SK-N-SH (cell line): ENCODE data around the gene NT5DC2. TPM values are rescaled to one million over a fixed set of nuclear protein-coding genes. Genes with fewer than 3 reads are reported as not detected.

Experiments
- CTCF ChIA-PET: fragments of 300-600, 350-600 bp; formaldehyde crosslinking; extraction: SDS; loops from one replicate; lab custom pipeline; 2021; lab: Yijun Ruan, JAX
- POLR2A ChIA-PET: fragments of 350-600 bp; sonication (Branson Sonifier 250); formaldehyde crosslinking; extraction: SDS; loops from one replicate; lab custom pipeline; 2020; ENCODE audit warnings: antibody characterized with exemption, inconsistent platforms; lab: Yijun Ruan, JAX
- DNase-seq: peaks from one replicate; pipeline ENCODE4 v3.0.0; 2012
- H2AFZ ChIP-seq: fragments of 200-600 bp; sonication (generic); 2 replicates; pipeline ENCODE4 v1.8.1; 2016; ENCODE audit warnings: antibody characterized with exemption, mild to moderate bottlenecking, low read depth
- H3F3A ChIP-seq: fragments of 200-600 bp; sonication (generic); replicated peaks from 2 replicates; pipeline ENCODE3; 2016; ENCODE audit warnings: antibody characterized with exemption, mild to moderate bottlenecking; ENCODE audit not compliant: insufficient read depth
- H3K27ac ChIP-seq, 2 experiments: fragments of 200-500 bp in 1 of 2; fragments of 200-600 bp in 1 of 2; sonication (Bioruptor generic) in 1 of 2; sonication (generic), shearing (Covaris generic) in 1 of 2; 2 replicates each; pipeline versions ENCODE4 v1.5.1 to v1.6.1; 2014 to 2016; ENCODE audit warnings: low read depth in 2 of 2, inconsistent platforms in 1 of 2, low read length in 1 of 2, mild to moderate bottlenecking in 1 of 2, mixed read lengths in 1 of 2
- H3K27me3 ChIP-seq: fragments of 200-600 bp; sonication (generic), shearing (Covaris generic); 2 replicates; pipeline ENCODE4 v1.6.1; 2016; ENCODE audit warnings: mixed run types; ENCODE audit not compliant: insufficient read depth
- H3K36me3 ChIP-seq, 2 experiments: fragments of 200-500 bp in 1 of 2; fragments of 200-600 bp in 1 of 2; sonication (Bioruptor generic) in 1 of 2; sonication (generic) in 1 of 2; replicated peaks in 1 of 2; 2 replicates each; pipeline versions ENCODE3 to v1.5.1; 2014 to 2016; ENCODE audit warnings: low read length in 1 of 2, mild to moderate bottlenecking in 1 of 2; ENCODE audit not compliant: insufficient read depth in 2 of 2, control insufficient read depth in 1 of 2
- H3K4me1 ChIP-seq, 2 experiments: fragments of 200-500 bp in 1 of 2; fragments of 200-600 bp in 1 of 2; sonication (Bioruptor generic) in 1 of 2; sonication (generic), shearing (Covaris generic) in 1 of 2; 2 replicates each; pipeline versions ENCODE4 v1.5.1 to v1.6.1; 2014 to 2016; ENCODE audit warnings: low read depth in 1 of 2, low read length in 1 of 2, mixed run types in 1 of 2; ENCODE audit not compliant: insufficient read depth in 2 of 2, control insufficient read depth in 1 of 2
- H3K4me2 ChIP-seq: fragments of 200-600 bp; sonication (generic), shearing (Covaris generic); 2 replicates; pipeline ENCODE4 v1.6.1; 2017; ENCODE audit warnings: mixed run types
- H3K4me3 ChIP-seq, 2 experiments: fragments of 200-500 bp in 1 of 2; fragments of 200-600 bp in 1 of 2; sonication (Bioruptor generic) in 1 of 2; sonication (generic), shearing (Covaris generic) in 1 of 2; 2 replicates each; pipeline versions ENCODE4 v1.5.1 to v1.8.1; 2014 to 2016; ENCODE audit warnings: low read depth in 2 of 2, inconsistent platforms in 1 of 2, low read length in 1 of 2, mild to moderate bottlenecking in 1 of 2, mixed read lengths in 1 of 2, moderate library complexity in 1 of 2
- H3K79me2 ChIP-seq: fragments of 200-600 bp; sonication (generic); 2 replicates; pipeline ENCODE4 v1.8.1; 2017; ENCODE audit warnings: mild to moderate bottlenecking; ENCODE audit not compliant: insufficient read depth
- H3K9ac ChIP-seq: fragments of 200-600 bp; sonication (generic); 2 replicates; pipeline ENCODE4 v1.6.1; 2017; ENCODE audit warnings: mixed run types
- H3K9me2 ChIP-seq: fragments of 200-600 bp; sonication (generic); 2 replicates; pipeline ENCODE4 v1.6.1; 2017; ENCODE audit warnings: mixed run types
- H3K9me3 ChIP-seq: fragments of 200-600 bp; sonication (generic); 2 replicates; pipeline ENCODE4 v1.6.1; 2017; ENCODE audit warnings: mixed run types, mild to moderate bottlenecking, moderate library complexity
- H4K20me1 ChIP-seq: fragments of 200-600 bp; sonication (generic); 2 replicates; pipeline ENCODE4 v1.6.1; 2017; ENCODE audit warnings: mild to moderate bottlenecking, mixed run types; ENCODE audit not compliant: insufficient read depth
- CHD2 ChIP-seq: fragments of 150-350 bp; IDR thresholded peaks from 2 replicates; pipeline ENCODE4 v1.6.1; 2018; ENCODE audit warnings: low read length; ENCODE audit not compliant: partially characterized antibody
- ELF1 ChIP-seq: IDR thresholded peaks from 2 replicates; pipeline ENCODE4 v1.4.0; 2012
- EP300 ChIP-seq, 2 experiments: IDR thresholded peaks; 2 replicates each; pipeline versions ENCODE4 v1.4.0 to v1.6.1; 2012; ENCODE audit warnings: borderline replicate concordance in 1 of 2, low read depth in 1 of 2, low read length in 1 of 2
- EZH2phosphoT487 ChIP-seq: fragments of 200-600 bp; sonication (generic); IDR thresholded peaks from 2 replicates; pipeline ENCODE4 v1.6.1; 2017; ENCODE audit warnings: low read depth, mixed run types, mild to moderate bottlenecking, antibody characterized with exemption, moderate library complexity, borderline replicate concordance
- FOXJ3 ChIP-seq: sonication (generic); formaldehyde crosslinking; IDR thresholded peaks from 2 replicates; pipeline ENCODE4 v1.5.1; 2020; ENCODE audit warnings: mild to moderate bottlenecking, missing genetic modification reagents
- FOXM1 ChIP-seq: IDR thresholded peaks from 2 replicates; pipeline ENCODE4 v1.4.0; 2012; ENCODE audit warnings: low read depth, mild to moderate bottlenecking
- GABPA ChIP-seq: IDR thresholded peaks from 2 replicates; pipeline ENCODE4 v1.4.0; 2012; ENCODE audit warnings: low read depth, mild to moderate bottlenecking
- GATA2 ChIP-seq: sonication (generic); formaldehyde crosslinking; IDR thresholded peaks from 2 replicates; pipeline ENCODE4 v1.5.0; 2020; ENCODE audit warnings: mild to moderate bottlenecking, missing genetic modification reagents
- JUND ChIP-seq: IDR thresholded peaks from 2 replicates; pipeline ENCODE4 v1.4.0; 2012
- MEF2A ChIP-seq: IDR thresholded peaks from 2 replicates; pipeline ENCODE4 v1.4.0; 2012; ENCODE audit warnings: low read depth, borderline replicate concordance
- MXI1 ChIP-seq: IDR thresholded peaks from 2 replicates; pipeline ENCODE4 v1.6.1; 2012; ENCODE audit warnings: mild to moderate bottlenecking, low read depth, low read length, improper control_type of control experiment
- POLR2AphosphoS5 ChIP-seq: IDR thresholded peaks from 2 replicates; pipeline ENCODE4 v1.6.1; 2012; ENCODE audit warnings: low read depth, low read length
- RFX5 ChIP-seq: IDR thresholded peaks from 2 replicates; pipeline ENCODE4 v1.6.1; 2012; ENCODE audit warnings: mild to moderate bottlenecking, improper control_type of control experiment, low read length
- RXRA ChIP-seq: IDR thresholded peaks from 2 replicates; pipeline ENCODE4 v1.4.0; 2012; ENCODE audit warnings: low read depth, mild to moderate bottlenecking, borderline replicate concordance
- TAF1 ChIP-seq: IDR thresholded peaks from 2 replicates; pipeline ENCODE4 v1.6.1; 2012; ENCODE audit warnings: low read depth, mild to moderate bottlenecking, low read length, moderate library complexity, borderline replicate concordance
- WGBS: methylation state at CpG from one replicate; pipeline ENCODE4 v1.1.6; 2017; ENCODE audit warnings: low lambda C conversion rate; 5-methylcytosine and 5-hydroxymethylcytosine counted together
- polyA plus RNA-seq, 3 experiments: library from polyadenylated mRNA; depleted of rRNA; stranded (reverse); fragments of >200 nt; gene quantifications; 2 replicates each; pipeline ENCODE4 v1.2.3, GENCODE V29; 2012
- TF ChIP-seq, protein P1 (sequence below): IDR thresholded peaks from 2 replicates; pipeline ENCODE4 v1.4.0; 2012; ENCODE audit warnings: low read depth
- TF ChIP-seq, protein P2 (sequence below): IDR thresholded peaks from 2 replicates; pipeline ENCODE4; 2012
- TF ChIP-seq, protein P3 (sequence below): fragments of 150-350 bp; IDR thresholded peaks from 2 replicates; pipeline ENCODE4 v1.6.1; 2017; ENCODE audit warnings: antibody characterized with exemption, low read length, low read depth, borderline replicate concordance

The NT5DC2 gene
- polyA plus RNA-seq, 1 of the 3 experiments (the other 2 are of a cell fraction), result 113 TPM

DNA sequence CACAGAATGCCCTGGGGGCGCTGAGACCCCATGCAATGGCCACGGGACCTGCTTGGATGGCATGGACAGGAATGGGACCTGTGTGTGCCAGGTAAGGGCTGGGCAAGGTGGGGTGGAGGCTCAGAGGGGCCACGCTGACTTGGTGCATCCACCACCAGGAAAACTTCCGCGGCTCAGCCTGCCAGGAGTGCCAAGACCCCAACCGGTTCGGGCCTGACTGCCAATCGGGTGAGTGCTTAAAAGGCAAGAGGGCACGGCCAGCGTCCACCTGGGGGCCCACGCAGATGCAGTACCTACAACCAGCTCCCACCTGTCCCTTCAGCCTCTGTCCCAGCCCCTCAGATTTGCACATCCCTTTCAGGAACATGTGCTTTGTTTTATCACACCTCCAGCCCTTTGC is 31.7 kb downstream of the NT5DC2 start:
- Histone ChIP-seq H3K4me2 (no peak overlapping the region), H3K79me2 (no peaks in the 10 kb centered on the region), H3K9me2 (no peaks in the 10 kb centered on the region), H3K27me3 (no peaks in the 10 kb centered on the region), H3K9me3 (no peaks in the 10 kb centered on the region), H3K36me3 (no peaks in the 10 kb centered on the region), H3F3A (no peaks in the 10 kb centered on the region), H3K27ac (no peak overlapping the region), H3K4me3 (no peak overlapping the region), H3K9ac (no peak overlapping the region), H4K20me1 (no peaks in the 10 kb centered on the region), H2AFZ (no peak overlapping the region), H3K4me1 (peaks cover 0 to 8% of the 10 kb centered on the region in 2 experiments; a peak in 1 of 4 replicates)
- WGBS, result 63% methylated on average over 7 of the region's 11 CpGs
- DNase-seq, result no peak
- ChIA-PET CTCF (interaction anchor here (0.9 to 2.3 kb wide), 3 partner anchors 10 to 85 kb away, joined by 3 to 9 read pairs (median 3); no protein-coding TSS in a partner anchor), POLR2A (no interaction called here)
- no peak for TF ChIP-seq CHD2
- TF ChIP-seq TAF1, result no peak
- TF ChIP-seq MEF2A, result no peak
- TF ChIP-seq, protein P1, sequence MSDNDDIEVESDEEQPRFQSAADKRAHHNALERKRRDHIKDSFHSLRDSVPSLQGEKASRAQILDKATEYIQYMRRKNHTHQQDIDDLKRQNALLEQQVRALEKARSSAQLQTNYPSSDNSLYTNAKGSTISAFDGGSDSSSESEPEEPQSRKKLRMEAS, result no peak
- TF ChIP-seq JUND, result no peak
- no peak for TF ChIP-seq GATA2 (CRISPR knock-in tag)
- no peak for TF ChIP-seq RFX5
- no peak for TF ChIP-seq GABPA
- TF ChIP-seq ELF1, result no peak
- no peak for TF ChIP-seq POLR2AphosphoS5
- TF ChIP-seq MXI1, result no peak
- TF ChIP-seq, protein P2, sequence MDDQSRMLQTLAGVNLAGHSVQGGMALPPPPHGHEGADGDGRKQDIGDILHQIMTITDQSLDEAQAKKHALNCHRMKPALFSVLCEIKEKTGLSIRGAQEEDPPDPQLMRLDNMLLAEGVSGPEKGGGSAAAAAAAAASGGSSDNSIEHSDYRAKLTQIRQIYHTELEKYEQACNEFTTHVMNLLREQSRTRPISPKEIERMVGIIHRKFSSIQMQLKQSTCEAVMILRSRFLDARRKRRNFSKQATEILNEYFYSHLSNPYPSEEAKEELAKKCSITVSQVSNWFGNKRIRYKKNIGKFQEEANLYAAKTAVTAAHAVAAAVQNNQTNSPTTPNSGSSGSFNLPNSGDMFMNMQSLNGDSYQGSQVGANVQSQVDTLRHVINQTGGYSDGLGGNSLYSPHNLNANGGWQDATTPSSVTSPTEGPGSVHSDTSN, result no peak
- TF ChIP-seq, protein P3, sequence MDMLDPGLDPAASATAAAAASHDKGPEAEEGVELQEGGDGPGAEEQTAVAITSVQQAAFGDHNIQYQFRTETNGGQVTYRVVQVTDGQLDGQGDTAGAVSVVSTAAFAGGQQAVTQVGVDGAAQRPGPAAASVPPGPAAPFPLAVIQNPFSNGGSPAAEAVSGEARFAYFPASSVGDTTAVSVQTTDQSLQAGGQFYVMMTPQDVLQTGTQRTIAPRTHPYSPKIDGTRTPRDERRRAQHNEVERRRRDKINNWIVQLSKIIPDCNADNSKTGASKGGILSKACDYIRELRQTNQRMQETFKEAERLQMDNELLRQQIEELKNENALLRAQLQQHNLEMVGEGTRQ, result no peak

DNA sequence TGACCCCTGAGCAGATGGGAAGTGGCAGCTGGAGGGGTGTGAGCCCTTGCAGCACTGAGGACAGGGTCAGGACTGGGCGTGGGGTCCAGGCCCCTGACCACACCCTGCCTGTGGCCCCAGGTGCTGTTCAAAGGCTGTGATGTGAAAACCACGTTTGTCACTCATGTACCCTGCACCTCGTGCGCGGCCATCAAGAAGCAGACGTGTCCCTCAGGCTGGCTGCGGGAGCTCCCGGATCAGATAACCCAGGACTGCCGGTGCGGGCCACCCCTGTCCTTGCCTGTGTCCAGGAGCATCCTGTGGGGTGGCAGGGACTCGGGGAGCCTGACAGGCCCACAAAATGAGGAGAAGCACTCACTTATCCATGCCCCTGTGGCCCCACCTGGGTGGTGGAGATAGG is 32.6 kb downstream of the NT5DC2 start:
- no peak for DNase-seq
- H3K36me3 ChIP-seq, result no peaks in the 10 kb centered on the region
- H3K79me2 ChIP-seq, result no peaks in the 10 kb centered on the region
- no peaks in the 10 kb centered on the region for H3K9me3 ChIP-seq
- no peaks in the 10 kb centered on the region for H4K20me1 ChIP-seq
- no peaks in the 10 kb centered on the region for H3K9me2 ChIP-seq
- CTCF ChIA-PET, result interaction anchor here (2.3 kb wide), 1 partner anchor 29 kb away, joined by 9 read pairs; no protein-coding TSS in a partner anchor
- H3K4me2 ChIP-seq, result no peak overlapping the region
- TF ChIP-seq JUND (no peak), FOXM1 (no peak), GATA2 (CRISPR knock-in tag) (no peak; the same call in 1 of the 2 replicates), CHD2 (no peak), GABPA (no peak), TAF1 (no peak), EZH2phosphoT487 (no peak), RXRA (no peak), EP300 (IDR thresholded peaks at IDR 0.05; ENCODE audit: borderline replicate concordance in 1 of 2, low read depth in 1 of 2, low read length in 1 of 2) (no peak), FOXJ3 (CRISPR knock-in tag) (no peak), POLR2AphosphoS5 (no peak)
- TF ChIP-seq, protein P3, result no peak
- H3F3A ChIP-seq, result no peaks in the 10 kb centered on the region
- H3K9ac ChIP-seq, result no peak overlapping the region
- no peak overlapping the region for H3K27ac ChIP-seq
- no peaks in the 10 kb centered on the region for H3K27me3 ChIP-seq
- WGBS, result 91% methylated on average over 7 of the region's 11 CpGs
- peaks cover 0 to 11% of the 10 kb centered on the region in 2 experiments; a peak in 1 of 4 replicates for H3K4me1 ChIP-seq
- H2AFZ ChIP-seq, result no peak overlapping the region
- no peak overlapping the region for H3K4me3 ChIP-seq
- POLR2A ChIA-PET, result no interaction called here
